HG03378 (cell line): ENCODE data around the gene CNTROB.

Experiments used
- ATAC-seq: cut with Tn5 transposase; IDR thresholded peaks from one replicate; pipeline ENCODE4 v1.9.1; 2021; ENCODE audit warnings: mild to moderate bottlenecking, moderate library complexity; ENCODE audit not compliant: unreplicated experiment

The CNTROB gene

GRCh38 chr17:7931709-7932482 is at the start of gene CNTROB, which contains the start of gene TRAPPC1:
Gene CNTROB (plus strand): TSS chr17:7932206. CDS start chr17:7933080, 874 bp downstream.
Gene TRAPPC1 (minus strand): TSS chr17:7931946. CDS start chr17:7931829, 117 bp downstream.
- peak; percentile 84 for ATAC-seq

DNA sequence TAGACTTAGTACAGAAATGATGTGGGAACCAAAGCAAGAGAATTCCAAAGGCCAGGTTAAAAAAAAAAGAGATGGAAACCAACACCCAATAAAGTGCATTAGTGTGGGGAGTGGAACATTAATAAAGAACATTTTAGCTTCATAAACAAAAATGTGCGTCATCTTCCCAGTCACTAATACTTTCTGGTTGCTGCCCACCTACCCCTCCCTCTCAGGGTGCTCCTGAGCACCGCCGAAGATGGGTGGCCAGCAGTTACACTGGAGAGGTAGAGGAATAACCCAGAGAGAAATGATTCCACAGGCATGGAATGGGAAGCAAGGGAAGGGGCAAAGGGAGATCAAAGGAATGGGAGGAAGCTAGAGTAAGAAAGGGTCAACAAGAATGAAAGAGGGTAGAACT is 49.4 kb upstream of the CNTROB start:
- no peak for ATAC-seq

DNA sequence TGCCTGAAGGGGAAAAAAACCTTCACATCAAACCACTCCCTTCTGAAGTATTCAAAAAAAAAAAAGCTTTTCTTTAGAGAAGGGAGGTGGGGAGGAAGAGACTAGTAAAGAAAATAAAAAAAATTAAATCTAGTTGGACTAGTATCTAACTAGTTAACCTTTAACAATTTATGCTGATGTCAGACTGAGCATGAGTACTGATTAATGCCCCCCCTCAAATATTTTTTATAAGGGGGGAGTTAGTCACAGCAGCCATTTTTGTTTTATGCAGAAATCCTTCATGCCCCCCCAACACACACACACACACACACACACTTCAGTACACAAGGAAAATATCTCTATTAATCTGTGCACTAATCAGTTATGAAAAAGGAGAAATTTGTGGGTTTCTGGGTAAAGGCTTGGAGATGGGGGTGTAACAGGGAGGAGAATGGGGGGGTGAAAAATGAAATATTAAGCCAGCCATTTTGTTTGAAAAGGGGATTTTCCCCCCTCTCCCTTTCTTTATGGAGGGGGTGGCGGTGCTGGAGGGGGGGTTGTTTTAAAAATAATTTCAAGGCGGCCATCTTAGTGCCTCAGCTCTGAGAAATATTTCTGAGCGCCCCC is 48.1 kb upstream of the CNTROB start:
- ATAC-seq = no peak

DNA sequence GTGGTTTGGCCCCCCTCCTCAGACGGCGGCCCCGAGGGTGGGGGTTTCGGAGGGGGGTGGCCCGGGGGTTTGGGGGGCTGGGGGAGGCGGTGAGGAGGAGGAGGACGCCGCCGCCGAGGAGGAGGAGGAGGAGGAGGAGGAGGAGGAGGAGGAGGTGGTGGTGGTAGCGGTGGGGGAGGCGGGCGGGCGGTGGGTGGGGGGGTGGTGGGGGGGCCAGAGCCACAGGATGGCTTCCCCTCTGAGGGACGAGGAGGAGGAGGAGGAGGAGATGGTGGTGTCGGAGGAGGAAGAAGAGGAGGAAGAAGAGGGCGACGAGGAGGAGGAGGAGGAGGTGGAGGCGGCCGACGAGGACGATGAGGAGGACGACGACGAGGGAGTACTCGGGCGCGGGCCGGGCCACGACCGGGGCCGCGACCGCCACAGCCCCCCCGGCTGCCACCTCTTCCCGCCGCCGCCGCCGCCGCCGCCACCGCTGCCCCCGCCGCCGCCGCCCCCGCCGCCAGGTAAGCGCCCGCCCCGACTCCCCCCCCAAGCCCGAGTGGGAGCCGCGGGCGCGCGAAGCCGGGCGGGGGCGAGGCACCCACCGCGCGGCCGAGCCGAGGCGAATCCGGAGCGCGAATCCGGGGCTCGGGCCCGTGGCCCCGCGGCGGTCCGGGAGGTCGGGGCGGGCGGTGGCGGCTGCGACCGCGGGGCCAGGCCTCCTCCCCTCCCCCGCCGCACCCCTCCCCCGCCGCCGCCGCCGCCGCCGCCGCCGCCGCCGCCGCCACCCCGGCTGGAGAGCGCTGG is 47.2 kb upstream of the CNTROB start:
- ATAC-seq = no peak

- no peak for ATAC-seq
Observed at GRCh38 chr17:7885367-7886226, 46.4 kb upstream of the CNTROB start.

DNA sequence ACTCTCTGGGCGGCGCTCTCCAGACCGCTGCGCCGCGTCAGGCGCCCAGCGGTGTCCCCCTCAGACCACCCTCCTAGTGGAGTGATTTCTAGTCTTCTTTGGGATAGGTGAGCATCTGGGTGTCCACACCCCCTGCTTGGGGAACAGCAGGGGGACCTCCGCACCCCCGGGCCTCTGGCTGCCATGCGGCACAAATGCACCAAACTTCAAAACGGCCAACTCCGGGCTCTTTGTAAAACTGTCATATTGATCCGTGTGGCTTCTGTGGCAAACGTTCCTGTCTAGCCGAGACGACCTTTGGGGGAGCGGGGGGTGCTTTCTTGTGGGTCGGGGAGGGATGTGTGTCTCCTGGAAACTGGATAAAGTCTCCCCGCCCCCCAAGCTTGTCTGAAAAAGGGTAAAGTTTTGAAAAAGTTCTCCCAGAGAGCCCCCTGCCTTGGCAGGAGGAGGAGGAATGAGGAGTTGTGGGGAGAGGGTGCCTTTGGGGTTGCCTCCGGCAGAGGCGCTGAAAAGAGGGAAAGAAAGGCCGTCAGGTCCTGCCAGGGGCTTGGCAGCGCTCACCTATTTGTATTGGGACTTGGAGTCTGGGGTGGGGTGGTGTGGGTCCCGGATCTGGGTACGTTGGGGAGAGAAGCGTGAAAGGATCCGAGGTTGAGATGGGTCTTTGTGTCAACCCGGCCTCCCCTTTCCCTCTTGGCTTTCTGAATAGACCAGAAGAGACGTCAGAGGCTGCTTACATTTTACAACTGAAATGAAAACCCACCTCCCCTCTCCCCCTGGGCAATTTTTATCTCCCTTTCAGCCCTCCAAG is 45.6 kb upstream of the CNTROB start:
- no peak for ATAC-seq

GRCh38 chr17:7887038-7887481 is 44.9 kb upstream of the CNTROB start:
- no peak for ATAC-seq

GRCh38 chr17:7887482-7888183 is 44.4 kb upstream of the CNTROB start:
- ATAC-seq = no peak

GRCh38 chr17:7888184-7888920 is 43.7 kb upstream of the CNTROB start, which contains the start of gene CHD3:
Gene CHD3 (plus strand): TSS chr17:7888789. CDS start chr17:7889001, 212 bp downstream.
- no peak for ATAC-seq

DNA sequence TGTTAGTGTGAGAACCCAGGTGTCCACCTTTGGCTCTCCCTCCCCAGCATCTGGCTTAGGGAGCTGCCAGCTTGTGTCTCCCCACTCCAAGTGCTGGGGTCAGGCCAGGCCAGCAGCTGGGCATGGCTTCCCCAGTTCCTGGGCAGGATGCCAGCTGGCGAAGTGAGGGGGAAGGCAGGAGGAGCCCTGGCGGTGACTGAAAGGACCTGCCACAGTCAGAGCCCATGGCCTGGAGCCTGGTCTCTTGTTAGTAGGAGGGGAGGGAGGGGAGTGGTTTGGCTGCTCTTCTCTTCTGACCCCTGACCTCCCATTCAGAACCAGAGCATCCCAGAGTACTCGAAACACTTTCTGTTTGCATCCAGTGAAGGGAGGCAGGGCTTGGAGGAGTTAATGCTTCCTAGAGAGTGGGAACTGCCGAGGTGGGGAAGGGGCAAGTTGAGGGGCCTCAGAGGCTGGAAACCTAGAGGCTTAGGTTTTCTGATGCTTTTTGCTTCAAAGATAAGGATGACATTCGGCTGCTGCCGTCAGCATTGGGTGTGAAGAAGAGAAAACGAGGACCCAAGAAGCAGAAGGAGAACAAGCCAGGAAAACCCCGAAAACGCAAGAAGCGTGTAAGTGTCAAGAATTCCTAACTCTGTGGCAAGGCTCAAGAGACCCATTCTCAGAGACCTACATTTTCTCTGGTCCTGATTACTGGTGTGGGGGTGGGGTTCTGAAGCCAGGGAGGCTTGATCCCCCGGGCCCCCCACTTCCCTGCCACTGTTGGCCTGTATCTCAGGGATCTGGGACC is 42.6 kb upstream of the CNTROB start:
- no peak for ATAC-seq

- no peak for ATAC-seq
Observed at GRCh38 chr17:7893187-7893880, 38.7 kb upstream of the CNTROB start.

GRCh38 chr17:7894226-7894625 is 37.8 kb upstream of the CNTROB start:
- ATAC-seq = no peak

GRCh38 chr17:7894866-7895265 is 37.1 kb upstream of the CNTROB start:
- no peak for ATAC-seq

DNA sequence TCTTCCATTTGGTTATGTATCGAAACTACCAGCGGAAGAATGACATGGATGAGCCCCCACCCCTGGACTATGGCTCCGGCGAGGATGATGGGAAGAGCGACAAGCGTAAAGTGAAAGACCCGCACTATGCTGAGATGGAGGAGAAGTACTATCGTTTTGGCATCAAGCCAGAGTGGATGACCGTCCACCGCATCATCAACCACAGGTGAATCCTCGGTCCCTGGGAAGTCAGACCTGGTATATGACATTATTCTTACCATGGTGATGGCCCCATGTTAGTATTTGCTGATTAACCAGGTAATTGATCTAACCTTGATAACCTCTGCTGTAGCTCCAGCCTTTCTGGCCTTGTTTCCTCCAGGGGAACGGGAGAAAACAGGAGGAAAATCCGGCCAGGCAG is 34.9 kb upstream of the CNTROB start:
- ATAC-seq = no peak

GRCh38 chr17:7897773-7898172 is 34.2 kb upstream of the CNTROB start:
- ATAC-seq = no peak

GRCh38 chr17:7903154-7904103 is 28.6 kb upstream of the CNTROB start:
- ATAC-seq = no peak
